Mucosa of descending colon (tissue), 3 donors: Measurements from ENCODE around the gene DUSP14. TPM values are rescaled to one million over a fixed set of nuclear protein-coding genes. Genes with fewer than 3 reads are reported as not detected.

Source experiments
- ATAC-seq: fragments of 200-7000 bp; cut with Tn5 transposase; one replicate; pipeline ENCODE4 v1.9.1; 2020; ENCODE audit warnings: mild to moderate bottlenecking, moderate library complexity
- DNase-seq, 3 donors: peaks; one replicate each; pipeline ENCODE4 v3.0.0-alpha.2; 2020
- H3K36me3 ChIP-seq: fragments of 200-600 bp; one replicate; pipeline ENCODE4 v1.8.0; 2021; ENCODE audit warnings: low read depth, mild to moderate bottlenecking
- H3K4me1 ChIP-seq: fragments of 200-600 bp; one replicate; pipeline ENCODE4 v1.8.0; 2021; ENCODE audit warnings: low read depth, mild to moderate bottlenecking
- H3K4me3 ChIP-seq: fragments of 200-600 bp; one replicate; pipeline ENCODE4 v1.8.0; 2021; ENCODE audit warnings: mild to moderate bottlenecking
- H3K9me3 ChIP-seq: fragments of 200-600 bp; one replicate; pipeline ENCODE4 v1.8.0; 2021; ENCODE audit warnings: mild to moderate bottlenecking
- CTCF ChIP-seq: fragments of 200-600 bp; IDR thresholded peaks from one replicate; pipeline ENCODE4 v1.8.0; 2022; ENCODE audit warnings: antibody characterized with exemption, mild to moderate bottlenecking
- intact Hi-C, 2 donors: fragments of 100-400 bp; cut with DNase I in 1 of 2; cut with micrococcal nuclease in 1 of 2; formaldehyde crosslinking; loops; one replicate each; pipeline versions ENCODE4 v1.11.0 to v1.11.1; 2022; cut with DNase I, micrococcal nuclease
- total RNA-seq, 3 donors: library from RNA; stranded (reverse); fragmentation: NEBNext Ultra II Directional in 2 of 3; extraction: Animal tissue kit (Norgen Biotek cat#: 25700) in 2 of 3; gene quantifications; one replicate each; pipeline versions ENCODE4 v1.2.1 to v1.2.4, GENCODE V29; 2021 to 2023
- donor health status: DM: no; HTN: no; CAD: no; lungs with moderate emphysema.
- donor health status: DM: no; HTN: no; CAD: no.
- donor health status: DM: no; HTN: yes; CAD: no.

Gene DUSP14
- total RNA-seq, 3 donors from 2014 or later, result 0.81 to 8.2 (median 1.8) TPM

GRCh38 chr17:37470181-37470580, 19.5 kb upstream of the DUSP14 start:
- intact Hi-C loops, result no loop called here
- no peak for DNase-seq
- Histone ChIP-seq H3K4me3 (no peak overlapping the region), H3K36me3 (no peaks in the 10 kb centered on the region), H3K9me3 (no peaks in the 10 kb centered on the region), H3K4me1 (no peaks in the 10 kb centered on the region)
- no peak for TF ChIP-seq CTCF
- no peak for ATAC-seq

- no peak for ATAC-seq
- Histone ChIP-seq H3K9me3 (no peaks in the 10 kb centered on the region), H3K36me3 (no peaks in the 10 kb centered on the region), H3K4me3 (no peak overlapping the region), H3K4me1 (no peaks in the 10 kb centered on the region)
- no peak for DNase-seq
- no peak for TF ChIP-seq CTCF
- intact Hi-C loops, result no loop called here
These were observed 13.8 kb upstream of the DUSP14 start for GRCh38 chr17:37475731-37476420.

- Histone ChIP-seq H3K4me1 (no peaks in the 10 kb centered on the region), H3K9me3 (no peaks in the 10 kb centered on the region), H3K4me3 (no peak overlapping the region), H3K36me3 (no peaks in the 10 kb centered on the region)
- peak; percentile 83 for ATAC-seq
- DNase-seq, result peak in 1 of 3 donors; percentile 29
- TF ChIP-seq CTCF, result no peak
- intact Hi-C loops, result no loop called here
These were observed 13.1 kb upstream of the DUSP14 start for GRCh38 chr17:37476431-37477120.

- H3K36me3 ChIP-seq, result no peaks in the 10 kb centered on the region
- intact Hi-C loops, result no loop called here
- H3K4me1 ChIP-seq, result no peaks in the 10 kb centered on the region
- H3K9me3 ChIP-seq, result no peaks in the 10 kb centered on the region
- DNase-seq, result peak in 1 of 3 donors; percentile 8
- no peak for ATAC-seq
- no peak for TF ChIP-seq CTCF
- no peak overlapping the region for H3K4me3 ChIP-seq
These were observed 11.5 kb upstream of the DUSP14 start for GRCh38 chr17:37478187-37478586.

- DNase-seq (no peak), ATAC-seq (no peak)
- Histone ChIP-seq H3K4me1 (no peaks in the 10 kb centered on the region), H3K36me3 (no peaks in the 10 kb centered on the region), H3K4me3 (no peak overlapping the region), H3K9me3 (no peaks in the 10 kb centered on the region)
- intact Hi-C loops, result no loop called here
- TF ChIP-seq CTCF, result no peak
These were observed 10.7 kb upstream of the DUSP14 start for GRCh38 chr17:37479025-37479424.
